KMS-11 (cell line): Measurements from ENCODE around the gene CDK5RAP2.

Experiments used
- H2AFZ ChIP-seq: fragments of 200-600 bp; sonication (generic); 2 replicates; pipeline ENCODE4 v1.6.1; 2016; ENCODE audit warnings: antibody characterized with exemption, mixed run types, low read depth
- H3K27ac ChIP-seq: fragments of 200-600 bp; sonication (generic); 2 replicates; pipeline ENCODE4 v1.6.1; 2016; ENCODE audit warnings: mild to moderate bottlenecking, mixed run types
- H3K27me3 ChIP-seq: fragments of 200-600 bp; sonication (generic); 2 replicates; pipeline ENCODE4 v1.6.1; 2017; ENCODE audit warnings: mild to moderate bottlenecking, low read depth, mixed run types, moderate library complexity; ENCODE audit not compliant: insufficient read depth
- H3K36me3 ChIP-seq: fragments of 200-600 bp; sonication (generic); 2 replicates; pipeline ENCODE4 v1.6.1; 2017; ENCODE audit warnings: mild to moderate bottlenecking, mixed run types; ENCODE audit not compliant: insufficient read depth
- H3K4me1 ChIP-seq: fragments of 200-600 bp; sonication (generic); 2 replicates; pipeline ENCODE4 v1.6.1; 2016; ENCODE audit warnings: mild to moderate bottlenecking, low read depth, mixed run types; ENCODE audit not compliant: poor library complexity, severe bottlenecking
- H3K4me2 ChIP-seq: fragments of 200-600 bp; sonication (generic); 2 replicates; pipeline ENCODE4 v1.7.0; 2016; ENCODE audit warnings: mild to moderate bottlenecking, mixed run types
- H3K4me3 ChIP-seq: fragments of 200-600 bp; sonication (generic); IDR thresholded peaks from 2 replicates; pipeline ENCODE4 v1.6.1; 2017; ENCODE audit warnings: low read depth, low read length, mixed read lengths; ENCODE audit not compliant: insufficient read depth
- H3K79me2 ChIP-seq: fragments of 200-600 bp; sonication (generic); 2 replicates; pipeline ENCODE4 v1.6.1; 2016; ENCODE audit warnings: low read depth, mixed run types; ENCODE audit not compliant: insufficient read depth
- H3K9ac ChIP-seq: fragments of 200-600 bp; sonication (generic); 2 replicates; pipeline ENCODE4 v1.6.1; 2016; ENCODE audit warnings: mild to moderate bottlenecking, mixed run types
- H4K20me1 ChIP-seq: fragments of 200-600 bp; sonication (generic); 2 replicates; pipeline ENCODE4 v1.6.1; 2016; ENCODE audit warnings: mild to moderate bottlenecking, mixed run types; ENCODE audit not compliant: insufficient read depth
- CTCF ChIP-seq: fragments of 200-600 bp; sonication (generic); conservative IDR thresholded peaks from 2 replicates; pipeline ENCODE4 v1.6.1; 2017; ENCODE audit warnings: low read depth, mild to moderate bottlenecking, antibody characterized with exemption, low read length, moderate library complexity, mixed read lengths

CDK5RAP2 gene

DNA sequence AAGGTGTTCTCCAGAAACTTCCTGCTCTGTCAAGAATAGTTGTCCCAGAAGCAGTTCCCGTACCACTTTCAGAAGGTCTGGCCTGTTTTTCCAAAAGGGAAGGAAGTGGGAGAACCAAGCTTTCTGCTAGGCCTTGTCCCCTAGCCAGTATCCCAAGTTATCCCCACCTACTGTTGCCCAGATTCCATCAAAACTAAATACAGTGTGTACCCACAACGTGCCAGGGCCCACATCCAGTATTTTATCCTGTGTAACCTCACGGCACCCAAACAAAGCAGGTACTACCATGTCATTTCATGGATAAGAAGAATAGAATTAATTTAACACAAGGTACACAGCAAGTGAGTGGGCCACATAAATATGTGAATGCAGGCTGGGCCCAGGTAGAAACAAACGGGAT, 126.2 kb downstream of the CDK5RAP2 start:
- Histone ChIP-seq H3K27ac (no peak overlapping the region), H3K36me3 (peaks cover 7% of the 10 kb centered on the region; the same call in 1 of the 2 replicates), H3K27me3 (no peaks in the 10 kb centered on the region)

GRCh38 chr9:120452631-120453030, 127.3 kb downstream of the CDK5RAP2 start:
- H3K36me3 ChIP-seq, result peaks cover 7% of the 10 kb centered on the region; the same call in 1 of the 2 replicates
- H2AFZ ChIP-seq, result no peak overlapping the region
- TF ChIP-seq CTCF, result no peak
- H3K79me2 ChIP-seq, result no peaks in the 10 kb centered on the region
- H3K9ac ChIP-seq, result no peak overlapping the region
- no peak overlapping the region for H3K27ac ChIP-seq
- no peak overlapping the region for H3K4me3 ChIP-seq
- H4K20me1 ChIP-seq, result no peaks in the 10 kb centered on the region
- H3K4me1 ChIP-seq, result no peaks in the 10 kb centered on the region
- H3K4me2 ChIP-seq, result no peak overlapping the region
- H3K27me3 ChIP-seq, result no peaks in the 10 kb centered on the region

More for the DNA sequence above, 126.2 kb downstream of the CDK5RAP2 start:
- H3K4me3 ChIP-seq, result no peak overlapping the region
- H3K79me2 ChIP-seq, result no peaks in the 10 kb centered on the region
- H3K9ac ChIP-seq, result no peak overlapping the region
- no peaks in the 10 kb centered on the region for H4K20me1 ChIP-seq
- no peaks in the 10 kb centered on the region for H3K4me1 ChIP-seq
- TF ChIP-seq CTCF, result no peak
- H3K4me2 ChIP-seq, result no peak overlapping the region
- H2AFZ ChIP-seq, result no peak overlapping the region

DNA sequence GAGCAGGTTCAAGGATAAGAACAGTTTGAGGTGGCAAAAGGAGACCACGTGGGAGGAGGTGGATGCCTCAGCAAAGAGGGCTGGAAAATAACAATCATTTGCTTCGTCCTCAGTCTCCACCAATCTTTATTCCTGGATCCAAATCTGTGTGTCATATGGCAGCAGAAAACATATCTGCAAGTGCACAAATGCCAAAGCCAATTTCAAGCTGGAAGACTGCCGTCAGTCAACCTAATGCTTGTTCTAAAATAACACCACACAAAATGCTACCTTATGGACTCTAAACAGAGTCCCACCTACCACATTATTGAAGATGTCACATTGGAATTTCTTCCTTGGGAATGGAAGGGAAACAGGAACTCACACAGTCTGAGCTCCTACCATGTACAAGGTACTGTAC, 129.1 kb downstream of the CDK5RAP2 start:
- H3K9ac ChIP-seq, result no peak overlapping the region
- no peak overlapping the region for H3K4me3 ChIP-seq
- H3K4me2 ChIP-seq, result no peak overlapping the region
- no peaks in the 10 kb centered on the region for H3K27me3 ChIP-seq
- H3K27ac ChIP-seq, result no peak overlapping the region
- peaks cover 7% of the 10 kb centered on the region; the same call in 1 of the 2 replicates for H3K36me3 ChIP-seq
- no peaks in the 10 kb centered on the region for H4K20me1 ChIP-seq
- TF ChIP-seq CTCF, result no peak
- peaks cover 9% of the 10 kb centered on the region for H3K4me1 ChIP-seq
- no peaks in the 10 kb centered on the region for H3K79me2 ChIP-seq
- H2AFZ ChIP-seq, result no peak overlapping the region

DNA sequence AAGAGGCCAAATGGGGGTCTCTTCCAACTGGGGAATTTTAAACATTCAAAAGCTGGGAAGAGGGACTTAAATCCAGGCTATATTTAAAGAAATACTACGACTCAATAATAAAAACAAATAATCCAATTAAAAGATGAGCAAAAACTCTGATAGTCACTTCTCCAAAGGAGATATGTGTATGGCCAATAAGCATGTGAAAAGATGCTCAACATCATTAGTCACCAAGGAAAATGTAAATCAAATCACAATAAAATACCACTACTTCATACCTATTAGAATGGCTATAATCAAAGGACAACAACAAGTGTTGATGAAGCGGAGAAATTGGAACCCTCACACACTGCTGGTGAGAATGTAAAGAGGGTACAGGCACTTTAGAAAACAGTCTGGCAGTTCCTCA, 130.4 kb downstream of the CDK5RAP2 start:
- H3K4me3 ChIP-seq, result no peak overlapping the region
- H3K4me2 ChIP-seq, result no peak overlapping the region
- H3K9ac ChIP-seq, result no peak overlapping the region
- no peaks in the 10 kb centered on the region for H3K27me3 ChIP-seq
- peaks cover 9% of the 10 kb centered on the region for H3K4me1 ChIP-seq
- H2AFZ ChIP-seq, result no peak overlapping the region
- H3K27ac ChIP-seq, result no peak overlapping the region
- no peak for TF ChIP-seq CTCF
- peaks cover 7% of the 10 kb centered on the region; the same call in 1 of the 2 replicates for H3K36me3 ChIP-seq
- H4K20me1 ChIP-seq, result no peaks in the 10 kb centered on the region
- no peaks in the 10 kb centered on the region for H3K79me2 ChIP-seq
